Stimulated activated CD4-positive, alpha-beta T cell treated with anti-CD3 and anti-CD28 coated beads, Interleukin-1b, Interleukin-23, amount 100 ng/mL, for 48 hours (primary cell): ENCODE results near the gene AREG.
"Not testable (repeated sequence)": the region's sequence is repeated elsewhere in the genome, so short reads cannot be mapped to it uniquely, and the experiment has no call there.

Experiments used
- DNase-seq: peaks from one replicate; pipeline ENCODE4 v3.0.0-alpha.2; 2020

AREG gene

GRCh38 chr4:74444891-74445642 is at the start of gene AREG:
TSS of gene AREG (plus strand) at chr4:74445136. CDS start at chr4:74445346, 210 bp downstream.
- peak; percentile 84 for DNase-seq

- DNase-seq, result no peak
These were observed 49.3 kb upstream of the AREG start for GRCh38 chr4:74395633-74396032.

- DNase-seq, result no peak
These were observed 47.0 kb upstream of the AREG start for GRCh38 chr4:74397748-74398426.

- DNase-seq, result not testable (repeated sequence)
These were observed 45.9 kb upstream of the AREG start for GRCh38 chr4:74398894-74399589.

- DNase-seq, result no peak
These were observed 44.5 kb upstream of the AREG start for GRCh38 chr4:74400395-74400794.

- DNase-seq, result no peak
These were observed 42.1 kb upstream of the AREG start for GRCh38 chr4:74402692-74403456.

GRCh38 chr4:74407891-74408290 is 37.0 kb upstream of the AREG start:
- DNase-seq, result no peak

- no peak for DNase-seq
These were observed 36.3 kb upstream of the AREG start for GRCh38 chr4:74408639-74409038.

GRCh38 chr4:74410272-74410671 is 34.7 kb upstream of the AREG start:
- no peak for DNase-seq

- no peak for DNase-seq
These were observed 32.7 kb upstream of the AREG start for GRCh38 chr4:74412225-74412624.

GRCh38 chr4:74413265-74413664 is 31.7 kb upstream of the AREG start:
- DNase-seq, result no peak

- no peak for DNase-seq
These were observed 30.7 kb upstream of the AREG start for GRCh38 chr4:74414149-74414809.

GRCh38 chr4:74415602-74416300 is 29.2 kb upstream of the AREG start:
- DNase-seq, result no peak

- DNase-seq, result no peak
These were observed 26.8 kb upstream of the AREG start for GRCh38 chr4:74418063-74418670.

GRCh38 chr4:74420863-74421262 is 24.1 kb upstream of the AREG start:
- no peak for DNase-seq

GRCh38 chr4:74423104-74423503 is 21.8 kb upstream of the AREG start:
- no peak for DNase-seq

- no peak for DNase-seq
These were observed 20.8 kb upstream of the AREG start for GRCh38 chr4:74424111-74424510.

GRCh38 chr4:74426101-74426500 is 18.8 kb upstream of the AREG start:
- no peak for DNase-seq

GRCh38 chr4:74428276-74428675 is 16.7 kb upstream of the AREG start:
- no peak for DNase-seq

- DNase-seq, result no peak
These were observed 13.7 kb upstream of the AREG start for GRCh38 chr4:74431113-74431826.

GRCh38 chr4:74433043-74433442 is 11.9 kb upstream of the AREG start:
- no peak for DNase-seq
